ENCODE data around the gene TEX29.
A peak's percentile ranks its signal among the peaks of the same experiment; 100 is the strongest.

TEX29 gene

DNA sequence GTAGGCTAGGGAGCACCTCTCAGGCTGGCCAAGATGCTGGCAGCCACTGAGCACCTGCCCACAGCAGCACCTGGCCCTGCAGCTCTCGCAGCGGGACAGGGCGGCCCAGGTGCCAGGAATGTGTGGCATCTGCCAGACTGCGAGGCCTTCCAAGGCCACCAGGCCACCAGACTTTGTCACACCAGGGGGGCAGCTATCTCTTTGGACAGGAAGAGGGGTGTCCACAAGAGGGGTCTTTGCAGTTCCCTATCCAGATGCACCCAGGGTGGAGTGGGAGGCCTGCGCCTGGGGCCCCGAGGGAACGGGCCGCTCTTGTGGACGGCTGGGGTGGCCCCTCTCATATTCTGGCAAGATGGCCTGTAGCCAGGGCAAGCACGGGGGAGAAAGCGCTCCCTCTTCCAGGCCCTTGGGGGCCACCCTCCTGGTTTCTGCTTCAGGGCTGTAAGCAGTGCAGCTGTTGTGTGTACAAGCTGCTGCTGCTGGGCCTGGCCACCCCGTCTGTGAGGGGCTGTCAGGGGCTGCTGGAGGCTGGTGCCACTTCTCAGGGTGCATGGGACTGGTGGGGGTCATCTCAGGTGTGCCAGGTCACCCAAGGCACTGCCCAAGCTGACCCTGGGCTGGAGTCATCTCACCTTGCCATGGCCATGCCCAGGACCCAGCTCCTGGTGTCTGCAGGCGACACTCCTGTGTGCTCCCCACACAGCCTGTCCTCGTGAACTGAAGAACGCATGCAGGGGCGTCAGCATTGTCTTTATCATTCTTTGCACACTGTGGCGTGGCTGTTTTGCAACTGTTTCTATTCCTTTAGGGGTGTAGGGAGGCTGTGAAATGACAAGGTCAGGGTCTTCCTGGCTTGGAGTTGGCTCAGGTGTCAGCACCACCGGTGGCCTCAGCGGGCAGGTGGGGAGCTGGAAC lies 1.8 kb downstream of the TEX29 start:
- no peak for DNase-seq (ENCODE audit: low read depth in 3 of 3)

GRCh38 chr13:111322916-111323331 lies 2.5 kb downstream of the TEX29 start:
- no peak for DNase-seq (ENCODE audit: low read depth in 3 of 3)

GRCh38 chr13:111323549-111323948 lies 3.1 kb downstream of the TEX29 start:
- DNase-seq (ENCODE audit: low read depth in 3 of 3): no peak

DNA sequence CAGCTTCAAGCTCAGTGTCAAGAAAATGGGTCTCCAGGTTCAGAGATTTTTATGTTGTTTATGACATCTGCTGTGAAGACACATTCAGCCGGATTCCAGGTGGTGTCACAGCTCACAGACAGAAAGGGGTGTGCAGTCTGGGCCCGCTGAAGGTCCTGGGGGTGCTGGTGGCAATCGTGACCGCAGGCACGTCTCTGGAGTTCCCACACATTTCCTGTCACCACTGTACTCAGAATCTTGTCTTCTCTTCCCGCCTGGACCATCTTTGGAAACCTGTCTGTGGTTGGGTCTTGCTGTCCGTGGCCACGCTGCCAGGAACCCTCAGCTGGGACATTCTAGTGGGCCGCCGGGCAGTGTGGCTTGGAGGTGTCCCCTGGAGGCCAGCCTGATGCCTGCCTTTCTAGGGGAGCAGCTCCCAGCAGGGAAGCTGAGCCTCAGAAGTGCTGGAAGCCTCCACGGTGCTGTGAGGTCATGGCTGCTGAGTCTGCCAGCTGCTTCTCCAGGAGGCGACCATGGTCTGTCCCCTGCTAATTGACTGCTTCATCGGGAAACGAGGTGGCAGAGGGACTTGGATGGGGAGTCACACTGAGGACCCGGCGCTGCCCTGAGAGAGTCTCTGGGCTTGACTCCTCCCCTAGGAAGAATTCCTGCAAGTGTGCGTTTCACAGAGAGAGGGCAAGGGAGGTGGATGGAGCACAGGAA lies 3.7 kb downstream of the TEX29 start:
- peak in 1 of 3 experiments; percentile 5 for DNase-seq (ENCODE audit: low read depth in 3 of 3)

- DNase-seq (ENCODE audit: low read depth in 3 of 3): no peak
Measured at GRCh38 chr13:111324736-111325135, 4.3 kb downstream of the TEX29 start.

DNA sequence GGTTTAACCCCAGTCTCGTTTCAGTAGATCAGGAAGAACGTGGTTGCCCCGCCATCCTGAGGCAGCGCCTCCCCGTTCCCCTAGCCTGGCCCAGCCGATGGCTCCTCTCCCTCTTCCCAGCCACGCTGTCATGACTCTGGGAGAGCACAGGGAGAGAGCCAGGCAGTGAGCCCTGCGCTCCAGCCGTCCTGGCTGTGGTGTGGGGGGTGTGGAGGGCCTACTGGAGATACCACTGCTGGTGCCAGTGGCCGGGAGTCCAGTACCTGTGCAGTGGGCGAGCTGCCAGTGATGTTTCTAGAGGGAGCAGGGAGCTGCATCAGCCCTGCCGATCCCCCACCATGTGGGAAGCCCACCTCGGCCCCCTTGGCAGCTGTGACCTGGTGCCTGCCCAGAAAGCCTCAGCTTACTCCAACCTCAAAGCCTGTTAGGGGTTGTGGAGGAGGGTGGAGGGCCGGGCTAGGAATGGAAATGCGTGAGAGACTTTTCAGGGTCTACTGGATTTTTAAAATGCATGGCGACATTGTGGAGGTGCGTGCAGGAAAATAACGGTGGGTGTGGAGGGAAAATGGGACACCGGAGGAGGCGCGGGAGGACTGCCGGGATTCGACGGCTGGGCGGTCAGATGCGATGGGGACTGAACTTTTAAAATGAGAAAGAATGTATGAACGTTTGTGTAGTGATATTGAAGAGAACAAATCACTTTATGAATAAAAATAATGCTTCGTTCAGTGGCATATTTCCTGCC lies 4.9 kb downstream of the TEX29 start:
- no peak for DNase-seq (ENCODE audit: low read depth in 3 of 3)

GRCh38 chr13:111325941-111326620 lies 5.6 kb downstream of the TEX29 start:
- DNase-seq (ENCODE audit: low read depth in 3 of 3): no peak

- no peak for DNase-seq (ENCODE audit: low read depth in 3 of 3)
Measured at GRCh38 chr13:111326621-111326965, 6.2 kb downstream of the TEX29 start.

DNA sequence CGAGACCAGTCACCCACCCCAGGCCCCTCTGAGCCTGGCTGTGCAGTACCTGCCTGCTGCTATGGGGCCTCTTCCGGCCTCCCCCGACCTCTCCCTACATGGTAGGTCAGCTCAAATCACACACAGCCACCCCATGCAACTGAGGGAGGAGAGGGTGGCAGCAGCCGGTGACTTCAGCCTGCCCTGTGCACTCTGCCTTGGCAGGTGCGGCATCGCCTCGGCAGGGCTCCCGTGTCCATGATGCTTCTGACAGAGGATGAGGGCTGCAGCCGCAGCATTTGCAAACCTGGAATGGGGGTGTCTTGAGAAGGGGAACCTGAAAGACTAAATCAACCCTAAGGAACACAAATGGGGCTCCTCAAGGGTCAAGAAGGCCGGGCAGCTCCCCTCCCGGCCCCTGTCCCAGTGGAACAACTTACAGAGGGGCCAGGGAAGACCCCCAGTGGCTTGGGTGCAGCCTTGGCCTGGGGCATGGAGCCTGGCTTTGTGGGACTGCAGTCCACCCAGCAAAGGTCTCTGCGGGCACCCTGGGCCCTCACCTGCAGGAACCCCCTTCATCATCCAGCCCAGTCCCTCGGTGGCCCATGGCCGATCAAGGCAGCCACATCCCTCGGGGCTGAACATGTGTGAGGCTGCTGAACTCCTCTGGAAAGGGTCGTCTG lies 6.7 kb downstream of the TEX29 start:
- no peak for DNase-seq (ENCODE audit: low read depth in 3 of 3)

- no peak for DNase-seq (ENCODE audit: low read depth in 3 of 3)
Measured at GRCh38 chr13:111327730-111328573, 7.5 kb downstream of the TEX29 start.

- no peak for DNase-seq (ENCODE audit: low read depth in 3 of 3)
Measured at GRCh38 chr13:111328574-111329410, 8.3 kb downstream of the TEX29 start.

DNA sequence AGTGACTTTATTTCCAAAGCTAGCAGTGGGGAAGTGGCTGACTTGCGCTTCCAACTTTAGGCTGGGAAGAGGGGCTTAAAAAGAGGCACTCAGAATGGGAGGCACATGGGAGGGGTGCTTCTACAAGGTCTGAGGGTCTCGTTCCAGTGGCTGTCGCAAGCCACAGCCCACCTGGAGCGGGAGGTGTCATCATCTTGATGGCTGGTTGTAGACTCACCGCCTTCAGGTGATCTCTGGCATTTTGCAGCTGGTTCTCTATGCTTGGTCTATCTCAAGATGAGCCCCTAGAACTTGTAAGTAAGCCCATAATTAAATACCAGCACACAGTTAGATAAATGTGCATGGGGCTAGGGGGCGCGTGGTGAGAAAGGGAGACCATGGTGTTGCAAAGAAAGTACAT lies 9.2 kb downstream of the TEX29 start:
- no peak for DNase-seq (ENCODE audit: low read depth in 3 of 3)

DNA sequence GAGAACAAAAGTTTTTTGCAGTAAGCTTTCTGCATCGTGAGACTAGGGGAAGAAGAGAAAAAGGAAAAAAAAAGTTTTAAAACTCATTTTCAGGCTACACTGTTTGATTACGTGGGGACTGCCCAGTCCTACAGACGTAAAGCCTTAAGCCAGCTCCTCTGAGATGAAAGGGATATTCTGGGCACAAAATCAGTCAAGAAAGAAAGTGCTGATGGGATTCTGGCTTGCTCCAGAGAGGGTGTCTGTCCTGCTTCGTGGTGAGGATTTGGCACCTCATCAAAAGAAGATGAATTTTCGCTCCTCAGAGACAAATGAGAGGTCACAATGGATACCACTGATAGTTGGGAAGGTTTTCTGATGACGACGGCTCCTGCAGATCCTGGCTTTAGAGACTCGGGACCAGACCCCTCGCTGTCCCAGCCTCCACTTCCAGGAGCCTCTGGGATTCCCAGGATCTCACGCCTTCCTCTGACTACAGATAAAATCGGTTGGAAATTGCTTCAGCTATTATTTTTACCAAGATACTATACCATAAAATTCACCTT lies 9.7 kb downstream of the TEX29 start:
- no peak for DNase-seq (ENCODE audit: low read depth in 3 of 3)

GRCh38 chr13:111335298-111335697 lies 14.9 kb downstream of the TEX29 start:
- DNase-seq (ENCODE audit: low read depth in 3 of 3): no peak

DNA sequence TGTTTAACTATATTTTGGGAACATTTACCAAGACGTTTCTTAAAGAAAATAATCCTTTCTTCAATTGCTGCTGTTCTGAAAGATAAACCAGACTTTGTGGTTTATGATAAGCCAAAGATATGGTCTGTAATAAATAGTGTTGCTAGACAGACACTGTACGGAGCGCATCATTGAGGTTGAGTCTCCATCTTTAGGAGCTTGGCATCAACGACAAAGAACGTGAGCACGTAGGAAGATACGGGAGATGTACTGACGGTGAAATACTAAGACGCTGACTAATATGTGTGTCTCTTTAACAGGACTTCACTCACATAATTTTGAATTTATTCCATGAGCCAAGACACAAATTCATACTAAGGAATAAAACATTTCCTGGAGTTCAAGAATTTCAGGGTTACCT lies 16.2 kb downstream of the TEX29 start:
- DNase-seq (ENCODE audit: low read depth in 3 of 3): no peak

DNA sequence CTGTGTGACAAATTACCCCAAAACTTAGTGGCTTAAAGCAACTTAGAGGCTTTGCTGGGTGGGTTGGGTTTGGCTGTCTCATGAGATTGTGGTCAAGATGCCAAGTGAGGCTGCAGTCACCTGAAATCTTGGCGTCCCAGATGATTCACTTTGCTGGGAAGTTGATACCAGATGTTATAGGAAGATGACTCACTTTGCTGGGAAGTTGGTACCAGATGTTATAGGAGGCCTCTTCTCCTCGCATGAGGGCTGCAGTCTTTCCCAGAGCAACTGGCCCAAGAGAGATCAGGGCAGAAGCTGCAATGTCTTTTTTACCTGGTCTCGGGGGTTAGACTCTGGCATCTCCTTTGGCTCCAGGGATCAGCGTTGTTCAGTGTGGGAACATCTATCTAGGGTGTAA lies 16.8 kb downstream of the TEX29 start:
- DNase-seq (ENCODE audit: low read depth in 3 of 3): no peak

DNA sequence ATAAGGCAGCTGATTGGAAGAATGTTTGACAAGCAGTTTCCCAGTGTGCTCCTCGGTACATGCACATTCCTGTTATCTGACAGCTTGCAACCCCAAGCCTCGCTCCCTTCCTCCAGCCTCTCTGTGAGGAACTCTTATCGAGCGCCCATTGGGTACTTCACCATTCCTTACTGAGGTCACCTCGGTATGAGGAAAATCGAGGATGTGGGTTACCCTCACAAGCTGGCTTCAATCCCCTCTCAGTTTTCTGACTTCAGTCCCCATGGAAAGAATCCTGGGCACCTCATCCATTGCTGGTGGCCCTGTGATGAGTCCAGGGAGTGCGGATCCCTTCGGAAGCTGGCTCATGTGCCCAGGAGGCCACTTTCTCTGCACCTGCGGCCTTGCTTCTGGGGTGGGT lies 17.3 kb downstream of the TEX29 start:
- no peak for DNase-seq (ENCODE audit: low read depth in 3 of 3)

GRCh38 chr13:111338841-111339240 lies 18.4 kb downstream of the TEX29 start:
- no peak for DNase-seq (ENCODE audit: low read depth in 3 of 3)

All from stimulated activated CD4-positive, alpha-beta T cell treated with anti-CD3 and anti-CD28 coated beads, TNF-alpha, amount 100 ng/mL, for 24 hours (primary cell).